GM21390 (cell line): ENCODE measurements around the gene PCDHGA7.
"Not testable (repeated sequence)": the region's sequence is repeated elsewhere in the genome, so short reads cannot be mapped to it uniquely, and the experiment has no call there.

Experiments used
- ATAC-seq: cut with Tn5 transposase; IDR thresholded peaks from one replicate; pipeline ENCODE4 v1.9.1; 2021; ENCODE audit not compliant: unreplicated experiment

PCDHGA7 gene

DNA sequence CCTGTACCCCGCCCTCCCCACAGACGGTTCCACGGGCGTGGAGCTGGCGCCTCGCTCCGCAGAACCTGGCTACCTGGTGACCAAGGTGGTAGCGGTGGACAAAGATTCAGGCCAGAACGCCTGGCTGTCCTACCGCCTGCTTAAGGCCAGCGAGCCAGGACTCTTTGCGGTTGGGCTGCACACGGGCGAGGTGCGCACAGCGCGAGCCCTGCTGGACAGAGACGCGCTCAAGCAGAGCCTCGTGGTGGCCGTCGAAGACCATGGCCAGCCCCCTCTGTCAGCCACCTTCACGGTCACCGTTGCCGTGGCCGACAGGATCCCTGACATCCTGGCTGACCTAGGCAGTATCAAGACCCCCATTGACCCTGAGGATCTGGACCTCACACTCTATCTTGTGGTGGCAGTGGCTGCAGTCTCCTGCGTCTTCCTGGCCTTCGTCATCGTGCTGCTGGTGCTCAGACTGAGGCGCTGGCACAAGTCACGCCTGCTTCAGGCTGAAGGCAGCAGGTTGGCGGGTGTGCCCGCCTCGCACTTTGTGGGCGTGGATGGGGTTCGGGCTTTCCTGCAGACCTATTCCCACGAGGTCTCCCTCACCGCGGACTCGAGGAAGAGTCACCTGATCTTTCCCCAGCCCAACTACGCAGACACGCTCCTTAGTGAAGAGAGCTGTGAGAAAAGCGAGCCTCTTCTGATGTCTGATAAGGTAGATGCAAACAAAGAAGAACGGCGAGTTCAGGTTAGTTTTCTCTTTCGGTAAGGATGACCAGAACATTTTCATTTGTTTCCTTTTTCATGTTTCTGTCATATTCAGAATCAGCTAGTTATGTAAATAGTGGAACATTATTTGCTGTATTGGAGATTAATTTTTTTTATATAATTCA, 16.3 kb upstream of the PCDHGA7 start:
- no peak for ATAC-seq

GRCh38 chr5:141369994-141370848, 12.3 kb upstream of the PCDHGA7 start, which contains the start of gene PCDHGB3:
PCDHGB3 (plus strand) TSS chr5:141370242; CDS start chr5:141370395, 153 bp downstream.
- peak; percentile 95 for ATAC-seq

DNA sequence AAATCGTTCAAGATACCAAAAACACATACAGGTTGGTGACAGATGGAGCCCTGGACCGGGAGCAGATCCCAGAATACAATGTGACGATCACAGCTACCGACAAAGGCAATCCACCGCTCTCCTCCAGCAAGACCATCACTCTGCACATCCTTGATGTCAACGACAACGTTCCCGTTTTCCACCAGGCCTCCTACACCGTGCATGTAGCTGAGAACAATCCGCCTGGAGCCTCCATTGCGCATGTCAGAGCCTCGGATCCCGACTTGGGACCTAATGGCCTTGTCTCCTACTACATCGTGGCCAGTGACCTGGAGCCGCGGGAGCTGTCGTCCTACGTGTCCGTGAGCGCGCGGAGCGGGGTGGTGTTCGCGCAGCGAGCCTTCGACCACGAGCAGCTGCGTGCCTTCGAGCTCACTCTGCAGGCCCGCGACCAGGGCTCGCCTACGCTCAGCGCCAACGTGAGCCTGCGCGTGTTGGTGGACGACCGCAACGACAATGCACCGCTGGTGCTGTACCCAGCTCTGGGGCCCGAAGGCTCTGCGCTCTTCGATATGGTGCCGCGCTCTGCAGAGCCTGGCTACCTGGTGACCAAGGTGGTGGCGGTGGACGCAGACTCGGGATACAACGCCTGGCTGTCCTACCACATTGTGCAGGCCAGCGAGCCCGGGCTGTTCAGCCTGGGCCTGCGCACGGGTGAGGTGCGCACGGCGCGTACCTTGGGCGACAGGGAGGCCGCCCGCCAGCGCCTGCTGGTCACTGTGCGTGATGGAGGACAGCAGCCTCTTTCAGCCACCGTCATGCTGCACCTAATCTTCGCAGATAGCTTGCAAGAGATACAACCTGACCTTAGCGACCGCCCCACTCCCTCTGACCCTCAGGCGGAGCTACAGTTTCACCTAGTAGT, 10.7 kb upstream of the PCDHGA7 start:
- no peak for ATAC-seq

GRCh38 chr5:141373673-141374317, 8.7 kb upstream of the PCDHGA7 start, which contains the start of gene PCDHGA6:
PCDHGA6 (plus strand) TSS chr5:141373891; CDS start chr5:141374084, 193 bp downstream.
- no peak for ATAC-seq

GRCh38 chr5:141374627-141375026, 7.9 kb upstream of the PCDHGA7 start:
- no peak for ATAC-seq

DNA sequence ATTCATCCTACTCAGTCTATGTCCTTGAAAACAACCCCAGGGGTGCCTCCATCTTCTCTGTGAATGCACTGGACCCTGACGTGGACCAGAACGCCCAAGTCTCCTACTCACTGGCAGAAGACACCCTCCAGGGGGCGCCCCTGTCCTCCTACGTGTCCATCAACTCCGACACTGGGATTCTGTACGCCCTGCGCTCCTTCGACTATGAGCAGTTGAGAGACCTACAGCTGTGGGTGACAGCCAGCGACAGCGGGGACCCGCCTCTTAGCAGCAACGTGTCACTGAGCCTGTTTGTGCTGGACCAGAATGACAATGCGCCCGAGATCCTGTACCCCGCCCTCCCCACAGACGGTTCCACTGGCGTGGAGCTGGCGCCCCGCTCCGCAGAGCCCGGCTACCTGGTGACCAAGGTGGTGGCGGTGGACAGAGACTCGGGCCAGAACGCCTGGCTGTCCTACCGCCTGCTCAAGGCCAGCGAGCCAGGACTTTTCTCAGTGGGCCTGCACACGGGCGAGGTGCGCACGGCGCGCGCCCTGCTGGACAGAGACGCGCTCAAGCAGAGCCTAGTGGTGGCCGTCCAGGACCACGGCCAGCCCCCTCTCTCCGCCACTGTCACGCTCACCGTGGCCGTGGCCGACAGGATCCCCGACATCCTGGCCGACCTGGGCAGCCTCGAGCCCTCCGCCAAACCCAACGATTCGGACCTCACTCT, 6.9 kb upstream of the PCDHGA7 start:
- ATAC-seq, result not testable (repeated sequence)

- no peak for ATAC-seq
Measured at GRCh38 chr5:141383345-141383744, 803 bp downstream of the PCDHGA7 start.

DNA sequence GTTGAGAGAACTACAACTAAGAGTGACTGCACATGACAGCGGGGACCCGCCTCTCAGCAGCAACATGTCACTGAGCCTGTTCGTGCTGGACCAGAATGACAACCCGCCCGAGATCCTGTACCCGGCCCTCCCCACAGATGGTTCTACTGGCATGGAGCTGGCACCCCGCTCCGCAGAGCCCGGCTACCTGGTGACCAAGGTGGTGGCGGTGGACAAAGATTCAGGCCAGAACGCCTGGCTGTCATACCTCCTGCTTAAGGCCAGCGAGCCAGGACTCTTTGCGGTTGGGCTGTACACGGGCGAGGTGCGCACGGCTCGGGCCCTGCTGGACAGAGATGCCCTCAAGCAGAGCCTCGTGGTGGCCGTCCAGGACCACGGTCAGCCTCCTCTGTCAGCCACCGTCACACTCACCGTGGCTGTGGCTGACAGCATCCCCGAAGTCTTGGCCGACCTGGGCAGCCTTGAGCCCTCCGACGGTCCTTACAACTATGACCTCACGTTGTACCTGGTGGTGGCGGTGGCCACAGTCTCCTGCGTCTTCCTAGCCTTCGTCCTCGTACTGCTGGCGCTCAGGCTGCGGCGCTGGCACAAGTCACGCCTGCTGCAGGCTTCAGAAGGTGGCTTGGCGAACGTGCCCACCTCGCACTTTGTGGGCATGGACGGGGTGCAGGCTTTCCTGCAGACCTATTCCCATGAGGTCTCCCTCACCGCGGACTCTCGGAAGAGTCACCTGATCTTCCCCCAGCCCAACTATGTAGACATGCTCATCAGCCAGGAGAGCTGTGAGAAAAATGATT, 2.1 kb downstream of the PCDHGA7 start:
- ATAC-seq, result no peak

DNA sequence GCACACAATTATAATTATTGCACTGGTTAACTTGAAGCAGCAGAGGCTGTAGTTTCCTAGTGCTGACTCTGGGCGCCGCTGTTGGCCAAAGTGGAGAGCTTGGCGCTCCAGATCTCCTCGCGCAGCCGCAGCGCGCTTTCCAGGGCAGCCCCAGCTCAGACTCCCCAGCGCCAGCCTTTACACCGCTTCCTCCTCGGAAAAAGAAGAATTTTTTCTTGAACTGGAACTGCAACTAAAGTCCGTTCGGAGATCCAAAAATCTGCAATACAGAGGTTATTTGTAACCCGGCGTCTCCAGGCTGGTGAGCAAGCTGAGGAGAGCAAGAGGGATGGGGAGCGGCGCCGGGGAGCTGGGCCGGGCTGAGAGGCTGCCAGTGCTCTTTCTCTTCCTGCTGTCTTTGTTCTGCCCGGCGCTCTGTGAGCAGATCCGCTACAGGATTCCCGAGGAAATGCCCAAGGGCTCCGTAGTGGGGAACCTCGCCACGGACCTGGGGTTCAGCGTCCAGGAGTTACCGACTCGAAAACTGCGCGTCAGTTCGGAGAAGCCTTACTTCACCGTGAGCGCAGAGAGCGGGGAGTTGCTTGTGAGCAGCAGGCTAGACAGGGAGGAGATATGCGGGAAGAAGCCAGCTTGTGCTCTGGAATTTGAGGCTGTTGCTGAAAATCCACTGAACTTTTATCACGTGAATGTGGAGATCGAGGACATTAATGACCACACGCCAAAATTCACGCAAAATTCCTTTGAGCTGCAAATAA, 5.2 kb downstream of the PCDHGA7 start, which contains the start of gene PCDHGB4:
Gene PCDHGB4 (plus strand): TSS at position 142 of the 755 bp plus-strand sequence. CDS start 187 bp downstream, at position 329.
- ATAC-seq, result not testable (repeated sequence)

DNA sequence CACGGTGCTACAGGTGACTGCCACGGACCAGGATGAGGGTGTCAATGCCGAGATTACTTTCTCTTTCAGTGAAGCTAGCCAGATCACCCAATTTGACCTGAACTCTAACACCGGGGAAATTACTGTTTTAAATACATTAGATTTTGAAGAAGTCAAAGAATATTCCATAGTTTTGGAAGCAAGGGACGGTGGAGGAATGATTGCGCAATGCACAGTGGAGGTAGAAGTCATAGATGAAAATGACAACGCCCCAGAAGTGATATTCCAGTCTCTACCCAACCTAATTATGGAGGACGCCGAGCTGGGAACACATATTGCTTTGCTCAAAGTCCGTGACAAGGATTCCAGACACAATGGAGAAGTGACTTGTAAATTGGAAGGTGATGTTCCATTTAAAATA, 6.1 kb downstream of the PCDHGA7 start:
- ATAC-seq, result no peak

GRCh38 chr5:141389153-141390042, 6.9 kb downstream of the PCDHGA7 start:
- ATAC-seq, result no peak

GRCh38 chr5:141392429-141393198, 10.1 kb downstream of the PCDHGA7 start, which contains the start of gene PCDHGA8:
PCDHGA8 (plus strand) TSS chr5:141392633; CDS start chr5:141392814, 181 bp downstream.
- no peak for ATAC-seq

- no peak for ATAC-seq
Measured at GRCh38 chr5:141393267-141393666, 10.7 kb downstream of the PCDHGA7 start.

DNA sequence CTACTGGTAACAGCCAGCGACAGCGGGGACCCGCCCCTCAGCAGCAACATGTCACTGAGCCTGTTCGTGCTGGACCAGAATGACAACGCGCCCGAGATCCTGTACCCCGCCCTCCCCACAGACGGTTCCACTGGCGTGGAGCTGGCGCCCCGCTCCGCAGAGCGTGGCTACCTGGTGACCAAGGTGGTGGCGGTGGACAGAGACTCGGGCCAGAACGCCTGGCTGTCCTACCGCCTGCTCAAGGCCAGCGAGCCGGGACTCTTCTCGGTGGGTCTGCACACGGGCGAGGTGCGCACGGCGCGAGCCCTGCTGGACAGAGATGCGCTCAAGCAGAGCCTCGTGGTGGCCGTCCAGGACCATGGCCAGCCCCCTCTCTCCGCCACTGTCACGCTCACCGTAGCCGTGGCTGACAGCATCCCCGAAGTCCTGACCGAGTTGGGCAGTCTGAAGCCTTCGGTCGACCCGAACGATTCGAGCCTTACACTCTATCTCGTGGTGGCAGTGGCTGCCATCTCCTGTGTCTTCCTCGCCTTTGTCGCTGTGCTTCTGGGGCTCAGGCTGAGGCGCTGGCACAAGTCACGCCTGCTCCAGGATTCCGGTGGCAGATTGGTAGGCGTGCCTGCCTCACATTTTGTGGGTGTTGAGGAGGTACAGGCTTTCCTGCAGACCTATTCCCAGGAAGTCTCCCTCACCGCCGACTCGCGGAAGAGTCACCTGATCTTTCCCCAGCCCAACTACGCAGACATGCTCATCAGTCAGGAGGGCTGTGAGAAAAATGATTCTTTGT, 12.1 kb downstream of the PCDHGA7 start:
- not testable (repeated sequence) for ATAC-seq
